H7 (cell line): ENCODE measurements around the gene OXCT1. TPM values are rescaled to one million over a fixed set of nuclear protein-coding genes. Genes with fewer than 3 reads are reported as not detected.
"Not testable (repeated sequence)": the region's sequence is repeated elsewhere in the genome, so short reads cannot be mapped to it uniquely, and the experiment has no call there.

ENCODE experiments used
- DNase-seq: peaks from one replicate; pipeline ENCODE4 v3.0.0; 2012
- H3K27me3 ChIP-seq: 2 replicates; pipeline ENCODE4 v1.6.0; 2011; ENCODE audit warnings: mild to moderate bottlenecking, low read length; ENCODE audit not compliant: control insufficient read depth, insufficient read depth
- H3K36me3 ChIP-seq: replicated peaks from 2 replicates; pipeline ENCODE4 v1.5.1; 2011; ENCODE audit warnings: low read length; ENCODE audit not compliant: control insufficient read depth, insufficient read depth
- H3K4me3 ChIP-seq: 2 replicates; pipeline ENCODE4 v1.5.1; 2011; ENCODE audit warnings: low read depth, mild to moderate bottlenecking, control low read depth, low read length, moderate library complexity; ENCODE audit not compliant: insufficient read depth
- total RNA-seq: library from RNA; depleted of rRNA; stranded (reverse); fragments of >200 nt; shearing (Covaris generic); gene quantifications from 2 replicates; pipeline ENCODE4 v1.2.3, GENCODE V29; 2014

Gene OXCT1
- total RNA-seq, 1 experiment from 2014 or later = 15.4 TPM

DNA sequence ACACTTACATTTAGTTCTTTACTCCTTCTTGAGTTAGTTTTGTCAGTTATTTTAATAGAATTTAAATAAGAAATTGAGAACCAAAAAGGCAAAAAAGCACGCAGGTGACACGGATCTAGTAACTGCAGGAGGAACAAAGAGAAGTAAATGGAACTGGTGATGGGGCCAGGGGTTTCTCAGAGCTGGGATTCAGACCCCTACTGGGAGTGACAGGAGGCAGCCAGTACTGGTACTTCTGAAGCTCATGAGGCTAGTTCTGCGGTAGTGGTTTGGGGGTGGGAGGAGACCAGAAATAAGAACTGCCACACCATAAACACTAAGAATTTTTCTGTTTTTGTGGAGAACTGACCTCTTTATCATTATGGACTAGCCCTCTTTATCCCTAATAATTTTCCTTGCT, 48.2 kb downstream of the OXCT1 start:
- Histone ChIP-seq H3K27me3 (no peaks in the 10 kb centered on the region), H3K4me3 (no peak overlapping the region), H3K36me3 (no peaks in the 10 kb centered on the region)
- DNase-seq = peak; percentile 7

DNA sequence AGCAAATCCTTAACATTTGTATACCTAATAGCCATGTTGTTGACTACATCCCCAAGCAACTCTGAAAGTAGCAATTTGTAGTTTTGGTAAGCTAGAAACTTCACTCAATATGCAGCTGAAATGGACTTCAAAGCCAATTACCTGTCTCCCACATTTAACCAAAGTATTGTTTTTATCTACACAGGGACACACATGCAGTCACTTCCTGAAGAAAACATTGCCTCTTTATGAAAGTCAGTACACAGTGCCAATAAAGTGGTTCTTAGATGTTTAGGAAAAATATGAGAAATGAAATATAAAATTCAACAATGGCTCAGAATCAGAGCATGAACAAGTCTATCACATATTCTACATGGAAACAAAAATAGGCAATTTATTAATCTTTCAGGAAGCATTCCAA, 49.2 kb downstream of the OXCT1 start:
- no peak for DNase-seq
- H3K4me3 ChIP-seq = no peak overlapping the region
- H3K36me3 ChIP-seq = no peaks in the 10 kb centered on the region
- no peaks in the 10 kb centered on the region for H3K27me3 ChIP-seq

DNA sequence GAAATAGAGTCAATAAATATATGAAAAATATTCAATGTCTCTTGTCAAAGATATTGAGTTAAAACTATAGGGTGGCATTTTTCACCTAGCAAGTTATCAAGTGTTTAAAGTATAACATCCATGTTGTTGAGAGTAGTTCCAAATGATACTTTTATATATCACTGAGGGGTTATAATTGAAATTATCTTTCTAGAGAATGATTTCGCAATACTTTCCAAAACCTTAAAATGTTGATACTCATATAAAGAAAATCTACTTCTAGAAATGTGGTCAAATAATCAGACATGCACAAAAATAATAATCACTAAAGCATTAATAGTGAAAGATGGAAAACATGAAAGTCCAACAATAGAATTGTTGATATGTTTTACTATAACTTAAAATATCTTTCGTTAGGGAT, 50.1 kb downstream of the OXCT1 start:
- H3K4me3 ChIP-seq = no peak overlapping the region
- H3K27me3 ChIP-seq = no peaks in the 10 kb centered on the region
- no peak for DNase-seq
- H3K36me3 ChIP-seq = no peaks in the 10 kb centered on the region

DNA sequence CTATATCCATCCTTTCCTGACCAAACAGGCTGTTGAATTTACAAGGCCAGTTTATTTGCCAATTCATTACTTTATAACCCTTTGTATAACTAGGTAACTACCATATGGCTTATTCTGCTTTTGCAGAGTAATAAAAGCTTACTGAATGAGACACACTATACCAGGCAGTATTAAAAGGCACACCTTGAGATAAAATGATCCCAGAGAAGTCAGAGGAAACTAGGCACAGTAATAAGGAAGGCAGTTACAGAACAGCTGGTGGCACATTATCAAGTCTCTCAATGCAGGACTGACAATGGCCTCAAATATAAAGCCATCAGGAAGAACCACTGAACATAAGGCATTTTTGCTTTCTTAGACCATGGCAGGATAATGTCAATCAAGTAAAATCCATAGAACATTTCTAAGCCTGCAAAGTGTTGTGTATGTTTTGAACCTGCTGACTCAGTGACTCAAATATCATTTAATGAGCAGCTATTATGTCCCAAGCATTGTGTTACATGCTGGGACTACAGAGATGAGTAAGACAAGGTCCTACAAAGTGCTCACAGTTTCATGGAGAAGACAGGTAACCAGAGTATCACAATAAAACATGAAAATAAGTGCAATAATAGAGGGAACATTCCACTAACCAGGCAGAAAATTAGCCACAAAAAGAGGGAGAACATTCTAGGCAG, 52.5 kb downstream of the OXCT1 start:
- DNase-seq = no peak
- Histone ChIP-seq H3K27me3 (no peaks in the 10 kb centered on the region), H3K4me3 (no peak overlapping the region), H3K36me3 (no peaks in the 10 kb centered on the region)

DNA sequence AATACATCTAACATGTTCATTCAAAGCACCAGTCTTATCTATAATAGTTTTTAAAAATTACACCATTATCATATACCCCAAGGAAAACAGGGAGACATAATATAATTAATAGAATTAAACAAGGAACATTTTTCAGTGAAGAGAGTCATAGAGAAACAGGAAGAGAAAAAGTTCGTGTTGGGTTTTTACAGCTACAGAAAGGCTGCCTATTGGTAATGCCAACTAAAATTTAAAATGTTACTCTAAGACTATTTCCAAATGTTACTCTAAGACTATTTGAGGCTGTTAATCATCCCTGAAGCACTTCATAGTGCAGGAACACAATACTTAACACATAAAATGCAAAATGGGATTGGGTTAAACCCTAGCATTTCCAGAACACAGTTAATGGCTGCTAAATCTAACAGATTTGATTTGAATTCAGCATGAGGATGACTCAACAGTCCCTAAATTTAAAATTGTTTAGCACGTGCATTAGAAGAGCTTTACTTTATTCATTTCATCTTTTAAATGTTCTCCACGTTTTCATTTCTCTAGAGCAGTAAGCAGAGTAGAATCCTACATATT, 54.5 kb downstream of the OXCT1 start:
- Histone ChIP-seq H3K27me3 (no peaks in the 10 kb centered on the region), H3K36me3 (no peaks in the 10 kb centered on the region), H3K4me3 (no peak overlapping the region)
- no peak for DNase-seq

DNA sequence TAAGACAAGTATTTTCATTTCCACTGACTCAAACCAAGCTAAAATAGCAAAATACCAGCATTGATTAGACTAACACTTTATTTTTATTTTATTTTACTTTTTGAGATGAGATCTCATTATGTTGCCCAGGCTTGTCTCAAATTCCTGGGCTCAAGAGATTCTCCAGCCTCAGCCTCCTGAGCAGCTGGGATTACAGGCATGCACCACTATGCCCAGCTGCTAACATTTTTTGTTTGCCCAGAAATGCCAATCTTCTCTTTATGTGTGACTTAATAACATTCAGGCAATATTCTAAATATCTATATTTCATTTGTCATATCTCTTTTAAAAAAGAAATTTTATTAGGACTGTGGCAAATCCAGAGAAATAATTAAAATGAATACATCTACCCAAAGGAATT, 55.0 kb downstream of the OXCT1 start:
- Histone ChIP-seq H3K27me3 (no peaks in the 10 kb centered on the region), H3K4me3 (no peak overlapping the region), H3K36me3 (no peaks in the 10 kb centered on the region)
- no peak for DNase-seq

DNA sequence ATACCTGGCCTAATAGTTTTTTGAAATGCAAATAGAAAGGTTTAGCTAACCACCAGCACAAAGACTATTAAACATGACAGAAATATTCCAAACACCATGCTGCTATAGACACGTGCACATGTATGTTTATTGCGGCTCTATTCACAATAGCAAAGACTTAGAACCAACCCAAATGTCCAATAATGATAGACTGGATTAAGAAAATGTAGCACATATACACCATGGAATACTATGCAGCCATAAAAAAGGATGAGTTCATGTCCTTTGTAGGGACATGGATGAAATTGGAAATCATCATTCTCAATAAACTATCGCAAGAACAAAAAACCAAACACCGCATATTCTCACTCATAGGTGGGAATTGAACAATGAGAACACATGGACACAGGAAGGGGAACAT, 55.9 kb downstream of the OXCT1 start:
- not testable (repeated sequence) for H3K36me3 ChIP-seq, H3K27me3 ChIP-seq, H3K4me3 ChIP-seq, DNase-seq

DNA sequence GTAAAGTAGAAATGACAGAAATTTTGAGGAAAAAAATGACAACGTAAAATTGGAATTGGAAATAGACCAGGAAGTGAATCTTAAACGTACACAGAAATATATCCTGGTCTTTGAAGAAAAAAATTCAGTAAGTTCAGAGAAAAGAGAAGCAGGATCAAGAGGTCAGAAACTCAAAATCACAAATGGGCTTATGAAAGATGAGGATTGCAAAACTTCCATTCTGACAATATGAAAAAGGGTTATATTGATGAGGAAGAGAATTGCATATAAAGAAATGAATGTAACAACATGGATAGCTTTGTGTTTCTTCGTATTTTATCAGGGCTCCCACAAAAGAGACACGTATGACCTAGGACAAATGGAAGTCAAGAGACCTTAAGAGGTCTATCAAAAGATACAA, 58.1 kb downstream of the OXCT1 start:
- H3K27me3 ChIP-seq = no peaks in the 10 kb centered on the region
- DNase-seq = no peak
- no peak overlapping the region for H3K4me3 ChIP-seq
- H3K36me3 ChIP-seq = no peaks in the 10 kb centered on the region

DNA sequence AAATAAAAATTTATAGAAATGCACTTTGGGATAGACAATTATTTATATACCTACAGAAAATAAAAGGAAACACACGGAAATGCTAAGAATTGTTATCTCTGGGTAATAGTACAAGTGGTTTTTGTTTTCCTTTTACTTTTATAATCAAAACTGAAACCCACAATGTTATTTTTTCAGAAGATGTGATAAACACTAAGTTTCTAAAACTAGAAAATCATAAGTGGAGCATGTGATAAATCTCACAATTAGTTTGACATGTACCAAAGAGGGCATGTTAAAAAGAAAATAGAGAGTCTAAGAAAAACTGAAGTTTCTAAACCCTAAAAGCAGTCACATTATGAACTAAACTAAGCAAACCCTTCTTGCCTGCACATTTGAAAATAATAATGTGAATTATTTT, 61.1 kb downstream of the OXCT1 start:
- Histone ChIP-seq H3K36me3 (peaks cover 1% of the 10 kb centered on the region; the same call in 1 of the 2 replicates), H3K27me3 (no peaks in the 10 kb centered on the region), H3K4me3 (no peak overlapping the region)
- no peak for DNase-seq

DNA sequence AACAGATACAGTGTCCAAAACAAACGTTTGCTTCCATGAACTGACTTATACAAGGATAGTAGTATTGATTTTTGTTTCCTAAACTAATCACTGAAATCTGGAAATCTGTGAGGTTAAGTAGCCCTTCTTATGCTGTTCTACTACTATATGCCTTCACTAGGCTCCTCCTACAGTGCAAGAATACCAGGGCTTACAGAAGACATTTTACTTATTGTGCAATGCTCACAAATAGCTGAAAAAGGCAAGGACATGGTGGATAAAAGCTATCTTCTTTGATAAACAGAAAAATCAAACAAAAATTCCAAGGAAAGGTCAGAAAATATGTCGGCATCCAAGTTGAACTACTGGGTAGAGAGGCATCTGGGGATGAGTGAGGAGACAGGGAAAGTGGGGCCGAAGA, 61.9 kb downstream of the OXCT1 start:
- no peaks in the 10 kb centered on the region for H3K27me3 ChIP-seq
- no peak overlapping the region for H3K4me3 ChIP-seq
- peaks cover 1% of the 10 kb centered on the region; the same call in 1 of the 2 replicates for H3K36me3 ChIP-seq
- no peak for DNase-seq

DNA sequence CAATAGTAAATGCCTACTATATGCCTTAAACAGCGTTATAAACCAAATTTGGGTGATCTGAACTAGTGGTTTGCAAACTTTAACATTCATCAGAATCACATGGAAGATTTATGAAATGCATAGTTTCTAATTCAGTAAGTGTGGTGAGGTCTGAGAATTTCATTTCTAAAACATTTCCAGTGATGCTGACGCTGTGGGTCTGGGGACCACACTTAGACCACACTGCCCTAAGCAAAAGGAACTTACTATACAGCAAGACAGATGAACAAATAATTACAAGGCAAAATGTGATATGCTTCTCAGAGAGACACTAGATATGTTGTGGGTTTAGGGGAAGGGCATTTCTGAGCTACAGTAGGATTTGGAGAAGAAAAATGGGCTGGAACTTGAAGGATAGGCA, 72.6 kb downstream of the OXCT1 start:
- Histone ChIP-seq H3K36me3 (no peaks in the 10 kb centered on the region), H3K4me3 (no peak overlapping the region), H3K27me3 (no peaks in the 10 kb centered on the region)
- no peak for DNase-seq

DNA sequence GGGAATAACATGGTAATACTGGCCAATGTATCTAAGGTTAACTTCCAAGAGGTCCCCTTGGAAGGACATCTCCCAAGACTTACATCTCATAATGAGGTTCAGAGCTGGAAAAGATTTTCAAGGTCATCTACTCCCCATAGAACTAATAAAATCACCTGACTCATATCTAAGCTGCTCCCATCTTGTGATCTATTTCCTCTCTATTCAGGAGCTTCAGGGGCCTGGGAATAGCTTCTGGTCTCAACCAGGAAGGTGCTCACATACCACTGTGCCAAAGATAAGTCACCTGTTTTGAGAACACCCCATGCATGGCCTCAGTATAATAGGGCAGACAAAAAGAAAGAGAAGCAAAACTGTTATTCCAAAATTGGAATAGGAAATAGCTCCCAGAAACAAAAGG, 74.2 kb downstream of the OXCT1 start:
- DNase-seq = no peak
- Histone ChIP-seq H3K4me3 (no peak overlapping the region), H3K27me3 (no peaks in the 10 kb centered on the region), H3K36me3 (no peaks in the 10 kb centered on the region)

DNA sequence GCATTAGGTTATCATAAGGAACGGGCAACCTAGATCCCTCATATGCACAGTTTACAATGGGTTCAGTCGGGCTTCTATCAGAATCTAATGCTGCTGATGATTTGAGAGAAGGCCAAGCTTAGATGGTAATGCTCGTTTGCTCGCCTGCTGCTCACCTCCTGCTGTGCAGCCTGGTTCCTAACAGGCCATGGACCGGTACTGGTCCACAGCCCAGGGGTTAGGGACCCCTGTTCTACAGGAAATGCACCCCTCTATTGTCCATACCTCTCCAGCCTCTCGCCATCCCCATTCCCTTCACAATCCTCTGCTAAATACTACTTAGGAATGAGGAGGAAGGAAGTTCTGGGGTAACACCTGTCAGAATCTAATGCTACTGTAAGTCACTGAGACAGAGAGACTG, 75.1 kb downstream of the OXCT1 start:
- no peaks in the 10 kb centered on the region for H3K27me3 ChIP-seq
- no peak overlapping the region for H3K4me3 ChIP-seq
- no peaks in the 10 kb centered on the region for H3K36me3 ChIP-seq
- DNase-seq = no peak

DNA sequence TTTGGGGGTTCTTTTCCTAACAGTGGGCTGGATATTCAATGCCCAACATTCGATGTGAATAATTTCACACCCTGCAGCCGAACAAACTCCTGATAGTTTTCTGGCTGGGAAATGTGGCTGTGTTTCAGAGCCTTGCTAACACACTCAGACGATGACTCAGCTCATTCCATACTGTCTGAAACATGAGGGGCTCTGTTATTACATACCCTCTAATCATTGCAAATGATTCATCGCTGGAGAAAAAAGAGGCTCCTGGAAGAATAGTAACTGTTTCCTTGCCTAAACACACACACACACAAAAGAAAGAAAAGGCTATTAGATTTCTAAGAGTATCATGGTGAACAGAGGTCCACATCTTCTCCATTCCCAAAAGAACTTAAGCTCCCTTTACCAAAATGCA, 75.8 kb downstream of the OXCT1 start:
- DNase-seq = no peak
- H3K36me3 ChIP-seq = no peaks in the 10 kb centered on the region
- H3K27me3 ChIP-seq = no peaks in the 10 kb centered on the region
- no peak overlapping the region for H3K4me3 ChIP-seq

DNA sequence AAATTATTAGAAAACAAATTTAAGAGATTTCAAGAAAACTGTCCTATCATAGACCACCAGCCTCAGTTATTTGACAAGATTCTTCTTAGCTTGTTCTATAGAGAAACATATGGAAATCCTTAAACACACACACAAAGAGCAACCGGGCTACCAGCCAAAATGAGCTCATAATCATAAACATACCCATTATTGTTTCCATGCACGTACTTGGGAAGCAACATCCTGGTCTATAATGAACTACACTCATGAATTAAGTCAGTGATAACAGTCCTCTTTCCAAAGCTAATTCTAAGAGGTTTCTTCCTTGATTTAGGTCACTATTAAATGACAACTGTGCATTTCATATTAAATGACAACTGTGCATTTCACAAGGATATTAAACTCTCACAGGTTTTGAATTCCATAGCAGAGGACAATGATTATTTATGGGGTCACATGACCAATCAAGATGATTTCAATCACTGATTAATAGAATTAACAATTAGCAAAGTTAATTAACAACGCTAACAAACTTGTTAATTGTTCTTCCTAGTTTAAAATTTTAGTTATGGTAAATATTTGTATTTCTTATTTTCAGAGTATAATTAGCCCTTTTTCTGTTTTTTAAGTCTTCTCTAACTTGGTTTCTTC, 77.0 kb downstream of the OXCT1 start:
- no peak for DNase-seq
- no peak overlapping the region for H3K4me3 ChIP-seq
- H3K36me3 ChIP-seq = no peaks in the 10 kb centered on the region
- H3K27me3 ChIP-seq = no peaks in the 10 kb centered on the region
